ENCODE data around the gene RBM20.

RBM20 gene

DNA sequence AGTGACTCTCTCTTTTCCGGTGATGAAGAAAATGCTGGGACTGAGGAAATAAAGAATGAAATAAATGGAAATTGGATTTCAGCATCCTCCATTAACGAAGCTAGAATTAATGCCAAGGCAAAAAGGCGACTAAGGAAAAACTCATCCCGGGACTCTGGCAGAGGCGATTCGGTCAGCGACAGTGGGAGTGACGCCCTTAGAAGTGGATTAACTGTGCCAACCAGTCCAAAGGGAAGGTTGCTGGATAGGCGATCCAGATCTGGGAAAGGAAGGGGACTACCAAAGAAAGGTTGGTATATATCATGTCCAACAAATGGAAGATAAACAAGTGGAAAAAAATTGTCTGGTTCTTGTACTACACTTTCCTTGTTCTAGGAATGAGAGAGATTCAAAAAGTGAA, 237.1 kb downstream of the RBM20 start:
- DNase-seq, result no peak

DNA sequence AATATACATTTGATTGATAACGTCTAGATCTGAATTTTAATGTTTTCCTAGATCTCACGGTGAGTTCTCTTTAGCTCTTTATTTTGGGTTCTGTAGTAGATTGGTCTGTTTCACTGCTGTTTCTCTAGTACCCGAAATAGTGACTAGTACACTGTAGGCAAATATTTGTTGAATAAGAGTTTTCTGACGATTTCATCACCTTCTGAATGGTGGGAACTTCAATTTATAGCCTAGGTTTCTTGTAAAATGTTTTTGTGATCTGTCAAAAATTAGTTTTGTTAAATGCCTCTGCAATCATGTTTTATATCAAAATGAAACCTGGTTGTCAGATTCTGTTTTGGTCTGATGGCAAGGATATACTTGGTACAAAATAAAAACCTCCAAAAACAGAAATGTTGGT, 237.8 kb downstream of the RBM20 start:
- no peak for DNase-seq

DNA sequence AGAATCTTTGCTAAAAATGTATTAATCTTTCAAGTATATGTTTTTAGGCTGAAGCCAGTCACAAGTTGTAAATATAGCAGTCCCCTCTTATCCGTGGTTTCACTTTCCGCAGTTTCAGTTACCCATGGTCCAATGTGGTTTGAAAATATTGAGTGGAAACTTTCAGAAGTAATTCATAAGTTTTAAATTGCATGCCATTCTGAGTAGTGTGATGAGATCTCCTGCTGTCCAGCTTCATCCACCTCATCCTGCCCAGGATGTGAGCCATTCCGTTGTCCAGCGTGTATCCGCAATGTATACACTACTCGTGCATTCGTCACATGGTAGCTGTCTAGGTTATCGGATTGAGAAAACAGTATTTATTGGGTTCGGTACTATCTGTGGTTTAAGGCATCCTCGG, 239.8 kb downstream of the RBM20 start:
- no peak for DNase-seq

DNA sequence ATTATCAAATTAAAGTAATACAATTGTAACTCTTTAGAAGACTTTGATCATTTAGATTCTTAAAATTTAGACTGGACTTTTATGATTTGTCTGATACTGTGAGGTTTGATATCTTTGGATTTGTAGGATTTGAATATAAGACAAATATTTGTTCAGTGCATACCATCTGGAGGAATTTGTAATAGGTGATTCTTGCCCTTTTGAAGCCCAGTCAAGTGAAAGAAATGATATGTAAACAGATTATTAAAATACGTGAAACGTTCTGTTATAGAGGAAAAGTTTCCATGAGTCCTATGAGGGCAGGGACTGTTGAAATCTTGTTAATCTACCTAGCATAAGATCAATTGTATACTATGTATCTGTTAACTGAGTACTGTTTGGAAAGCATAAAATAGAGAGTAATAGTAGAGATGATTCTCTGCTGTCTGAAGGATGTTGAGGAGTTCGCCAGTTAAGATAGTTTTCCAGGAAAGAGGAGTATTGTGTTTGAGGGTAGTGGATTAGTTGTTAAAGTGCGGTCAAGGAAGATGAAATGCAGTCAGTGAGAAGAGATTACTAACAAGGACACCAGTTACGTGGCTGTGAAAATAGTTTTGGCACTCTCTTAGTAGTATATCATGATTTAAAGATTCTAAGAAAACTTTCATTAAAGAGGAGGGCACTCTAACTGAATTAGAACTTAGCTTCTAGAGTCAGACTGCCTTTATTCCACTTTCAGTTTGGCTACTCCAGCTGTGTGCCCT, 242.0 kb downstream of the RBM20 start:
- no peak for DNase-seq

DNA sequence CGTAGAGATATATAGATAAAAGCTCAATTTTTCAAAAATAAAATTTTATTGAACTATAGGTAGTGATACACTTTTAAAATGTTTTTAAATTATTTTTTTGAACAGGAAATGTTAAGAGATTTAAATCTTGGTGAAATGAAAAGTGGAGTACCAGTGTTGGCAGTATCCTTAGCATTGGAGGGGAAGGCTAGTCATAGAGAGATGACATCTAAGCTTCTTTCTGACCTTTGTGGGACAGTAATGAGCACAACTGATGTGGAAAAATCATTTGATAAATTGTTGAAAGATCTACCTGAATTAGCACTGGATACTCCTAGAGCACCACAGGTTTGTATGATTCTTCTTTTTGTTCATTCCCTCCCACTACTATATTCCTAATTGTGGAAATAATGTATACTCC, 243.4 kb downstream of the RBM20 start:
- no peak for DNase-seq
